Liver (tissue), 9 donors: Measurements from ENCODE around the gene FAXDC2. TPM values are rescaled to one million over a fixed set of nuclear protein-coding genes. Genes with fewer than 3 reads are reported as not detected.
A peak's percentile ranks its signal among the peaks of the same experiment; 100 is the strongest.

Experiments
- DNase-seq: peaks from one replicate; pipeline ENCODE4 v3.0.0-alpha.2; 2017; ENCODE audit warnings: low spot score
- H3K27ac ChIP-seq, 2 donors: one replicate each; pipeline ENCODE4 v1.7.0; 2013; ENCODE audit warnings: inconsistent platforms in 2 of 2, low read length in 2 of 2, control low read depth in 1 of 2, low read depth in 1 of 2, mild to moderate bottlenecking in 1 of 2
- H3K27me3 ChIP-seq, 4 donors: one replicate each; pipeline versions ENCODE4 v1.6.1 to v1.7.0; 2013; ENCODE audit warnings: low read length in 3 of 4, inconsistent platforms in 1 of 4, mild to moderate bottlenecking in 1 of 4, moderate library complexity in 1 of 4; ENCODE audit not compliant: control insufficient read depth in 4 of 4, insufficient read depth in 4 of 4
- H3K36me3 ChIP-seq, 4 donors: one replicate each; pipeline versions ENCODE4 v1.6.1 to v1.7.0; 2013; ENCODE audit warnings: low read length in 3 of 4, mild to moderate bottlenecking in 3 of 4, low read depth in 1 of 4, moderate library complexity in 1 of 4; ENCODE audit not compliant: control insufficient read depth in 4 of 4, insufficient read depth in 3 of 4
- H3K4me1 ChIP-seq, 4 donors: one replicate each; pipeline versions ENCODE4 v1.6.1 to v1.7.0; 2013; ENCODE audit warnings: low read length in 3 of 4, mild to moderate bottlenecking in 3 of 4, moderate library complexity in 1 of 4; ENCODE audit not compliant: control insufficient read depth in 4 of 4, insufficient read depth in 4 of 4
- H3K4me3 ChIP-seq, 3 donors: one replicate each; pipeline versions ENCODE4 v1.6.1 to v1.7.0; 2013; ENCODE audit warnings: low read length in 3 of 3, control low read depth in 1 of 3, low read depth in 1 of 3, mild to moderate bottlenecking in 1 of 3
- H3K9ac ChIP-seq, 2 donors: one replicate each; pipeline ENCODE4 v1.7.0; 2013; ENCODE audit warnings: low read length in 2 of 2, mild to moderate bottlenecking in 2 of 2, moderate library complexity in 2 of 2, control low read depth in 1 of 2, low read depth in 1 of 2
- H3K9me3 ChIP-seq, 4 donors: one replicate each; pipeline versions ENCODE4 v1.6.1 to v1.7.0; 2013; ENCODE audit warnings: low read length in 3 of 4; ENCODE audit not compliant: control insufficient read depth in 4 of 4
- EGR1 ChIP-seq, 2 donors: IDR thresholded peaks; 2 replicates each; pipeline ENCODE4 v1.6.1; 2016 to 2018; ENCODE audit warnings: antibody characterized with exemption in 2 of 2, low read depth in 2 of 2
- FOXA1 ChIP-seq: IDR thresholded peaks from 2 replicates; pipeline ENCODE4 v1.6.1; 2016; ENCODE audit warnings: antibody characterized with exemption
- FOXA2 ChIP-seq: IDR thresholded peaks from 2 replicates; pipeline ENCODE4 v1.6.1; 2016; ENCODE audit warnings: antibody characterized with exemption
- GABPA ChIP-seq, 2 donors: IDR thresholded peaks in 1 of 2; conservative IDR thresholded peaks in 1 of 2; 2 replicates each; pipeline ENCODE4 v1.6.1; 2016; ENCODE audit warnings: antibody characterized with exemption in 2 of 2, mild to moderate bottlenecking in 1 of 2, moderate library complexity in 1 of 2
- HNF4A ChIP-seq, 2 donors: conservative IDR thresholded peaks; 2 replicates each; pipeline ENCODE4 v1.6.1; 2016; ENCODE audit warnings: antibody characterized with exemption in 2 of 2, mild to moderate bottlenecking in 2 of 2
- HNF4G ChIP-seq: IDR thresholded peaks from 2 replicates; pipeline ENCODE4 v1.6.1; 2016; ENCODE audit warnings: antibody characterized with exemption
- JUND ChIP-seq, 2 donors: IDR thresholded peaks; 2 replicates each; pipeline ENCODE4 v1.6.1; 2016; ENCODE audit warnings: antibody characterized with exemption in 2 of 2
- NR2F2 ChIP-seq: IDR thresholded peaks from 2 replicates; pipeline ENCODE4 v1.6.1; 2016; ENCODE audit warnings: antibody characterized with exemption
- REST ChIP-seq: IDR thresholded peaks from 2 replicates; pipeline ENCODE4 v1.6.1; 2016; ENCODE audit warnings: antibody characterized with exemption, mild to moderate bottlenecking
- RXRA ChIP-seq, 2 donors: IDR thresholded peaks; 2 replicates each; pipeline ENCODE4 v1.6.1; 2017 to 2018; ENCODE audit warnings: antibody characterized with exemption in 2 of 2, mild to moderate bottlenecking in 1 of 2
- SP1 ChIP-seq: IDR thresholded peaks from 2 replicates; pipeline ENCODE4 v1.6.1; 2018; ENCODE audit warnings: antibody characterized with exemption, mild to moderate bottlenecking
- YY1 ChIP-seq: IDR thresholded peaks from 2 replicates; pipeline ENCODE4 v1.6.1; 2016; ENCODE audit warnings: antibody characterized with exemption, mild to moderate bottlenecking
- ZBTB33 ChIP-seq: IDR thresholded peaks from 2 replicates; pipeline ENCODE4 v1.6.1; 2016; ENCODE audit warnings: antibody characterized with exemption
- WGBS: extraction: QIAGEN DNeasy Blood & Tissue Kit; methylation state at CpG from one replicate; pipeline ENCODE4 v1.1.7; 2013; 5-methylcytosine and 5-hydroxymethylcytosine counted together
- polyA plus RNA-seq, 2 donors: library from polyadenylated mRNA; stranded (reverse) in 1 of 2; unstranded in 1 of 2; fragments of 200-250 nt in 1 of 2; fragments of >200 nt in 1 of 2; fragmentation: Nextera tagmentation in 1 of 2; extraction: Ambion mirVana in 1 of 2; gene quantifications; one replicate each; pipeline versions ENCODE4 v1.2.1 to v1.2.3, GENCODE V29; 2013 to 2015
- total RNA-seq, 2 donors: library from RNA; depleted of rRNA; stranded (reverse); fragments of >200 nt; gene quantifications; one replicate each; pipeline ENCODE4 v1.2.3, GENCODE V29; 2014
- TF ChIP-seq, protein P1 (sequence below): IDR thresholded peaks from 2 replicates; pipeline ENCODE4 v1.6.1; 2016; ENCODE audit warnings: antibody characterized with exemption
- TF ChIP-seq, protein P2 (sequence below): fragments of 150-350 bp; IDR thresholded peaks from 2 replicates; pipeline ENCODE4 v1.5.1; 2017; ENCODE audit warnings: improper control_type of control experiment, low read depth, low read length; ENCODE audit not compliant: missing input control
- donor health status: healthy.
- donor health status: healthy.
- donor health status: healthy.
- donor health status: healthy.
- donor health status: healthy.

The FAXDC2 gene
- total RNA-seq = 100 to 1,000 TPM in 1 of 2 donors, 10 to 100 TPM in 1; 73.0 to 110 TPM
- 10 to 100 TPM; 27.5 to 56.1 TPM for polyA plus RNA-seq

GRCh38 chr5:154850255-154851062 is at the start of gene FAXDC2:
Gene FAXDC2 (minus strand): TSS chr5:154850603. CDS start chr5:154838178, 12,425 bp downstream.
- Histone ChIP-seq H3K36me3 (no peaks in the 10 kb centered on the region), H3K9me3 (no peaks in the 10 kb centered on the region), H3K27me3 (no peaks in the 10 kb centered on the region), H3K27ac (peak within 1 kb of the TSS; percentile 70 to 81), H3K4me3 (peak within 1 kb of the TSS; percentile 37 to 65 (median 50)), H3K9ac (peak within 1 kb of the TSS; percentile 62 to 89), H3K4me1 (peaks cover 0 to 17% (median 13%) of the 10 kb centered on the region in 4 donors)
- 14% methylated on average over 11 of the region's 11 CpGs for WGBS
- peak; percentile 65 for DNase-seq
- no peak for TF ChIP-seq FOXA2
- no peak for TF ChIP-seq HNF4A (conservative IDR thresholded peaks at IDR 0.05)
- TF ChIP-seq, protein P1, sequence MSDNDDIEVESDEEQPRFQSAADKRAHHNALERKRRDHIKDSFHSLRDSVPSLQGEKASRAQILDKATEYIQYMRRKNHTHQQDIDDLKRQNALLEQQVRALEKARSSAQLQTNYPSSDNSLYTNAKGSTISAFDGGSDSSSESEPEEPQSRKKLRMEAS = peak; percentile 27
- TF ChIP-seq RXRA (IDR thresholded peaks at IDR 0.05) = peak; percentile 69 to 71
- TF ChIP-seq REST = peak; percentile 10
- TF ChIP-seq ZBTB33 = no peak
- TF ChIP-seq EGR1 (IDR thresholded peaks at IDR 0.05; ENCODE audit: low read depth in 2 of 2) = peak in 1 of 2 donors; percentile 10
- TF ChIP-seq FOXA1 = no peak
- TF ChIP-seq GABPA (IDR thresholded peaks at IDR 0.05 in 1 of 2, conservative IDR thresholded peaks at IDR 0.05 in 1 of 2) = peak in 1 of 2 donors; percentile 45
- TF ChIP-seq NR2F2 = peak; percentile 61
- TF ChIP-seq SP1 = peak; percentile 68
- peak; percentile 27 to 65 for TF ChIP-seq JUND (IDR thresholded peaks at IDR 0.05)
- TF ChIP-seq YY1 = peak; percentile 57
- TF ChIP-seq, protein P2, sequence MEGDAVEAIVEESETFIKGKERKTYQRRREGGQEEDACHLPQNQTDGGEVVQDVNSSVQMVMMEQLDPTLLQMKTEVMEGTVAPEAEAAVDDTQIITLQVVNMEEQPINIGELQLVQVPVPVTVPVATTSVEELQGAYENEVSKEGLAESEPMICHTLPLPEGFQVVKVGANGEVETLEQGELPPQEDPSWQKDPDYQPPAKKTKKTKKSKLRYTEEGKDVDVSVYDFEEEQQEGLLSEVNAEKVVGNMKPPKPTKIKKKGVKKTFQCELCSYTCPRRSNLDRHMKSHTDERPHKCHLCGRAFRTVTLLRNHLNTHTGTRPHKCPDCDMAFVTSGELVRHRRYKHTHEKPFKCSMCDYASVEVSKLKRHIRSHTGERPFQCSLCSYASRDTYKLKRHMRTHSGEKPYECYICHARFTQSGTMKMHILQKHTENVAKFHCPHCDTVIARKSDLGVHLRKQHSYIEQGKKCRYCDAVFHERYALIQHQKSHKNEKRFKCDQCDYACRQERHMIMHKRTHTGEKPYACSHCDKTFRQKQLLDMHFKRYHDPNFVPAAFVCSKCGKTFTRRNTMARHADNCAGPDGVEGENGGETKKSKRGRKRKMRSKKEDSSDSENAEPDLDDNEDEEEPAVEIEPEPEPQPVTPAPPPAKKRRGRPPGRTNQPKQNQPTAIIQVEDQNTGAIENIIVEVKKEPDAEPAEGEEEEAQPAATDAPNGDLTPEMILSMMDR = no peak
- TF ChIP-seq HNF4G = no peak
